GM21619 (cell line): ENCODE results near the gene SUMF2.
"Not testable (repeated sequence)": the region's sequence is repeated elsewhere in the genome, so short reads cannot be mapped to it uniquely, and the experiment has no call there.

Source experiments
- ATAC-seq: cut with Tn5 transposase; IDR thresholded peaks from one replicate; pipeline ENCODE4 v1.9.1; 2021; ENCODE audit not compliant: unreplicated experiment

SUMF2 gene

GRCh38 chr7:56062382-56062781, 1.7 kb upstream of the SUMF2 start:
- no peak for ATAC-seq

- no peak for ATAC-seq
Observed at GRCh38 chr7:56063500-56063881, 595 bp upstream of the SUMF2 start.

GRCh38 chr7:56066376-56066775, 2.3 kb downstream of the SUMF2 start:
- ATAC-seq = not testable (repeated sequence)

- peak; percentile 90 for ATAC-seq
Observed at GRCh38 chr7:56074371-56074791, 10.3 kb downstream of the SUMF2 start.

GRCh38 chr7:56077681-56078080, 13.6 kb downstream of the SUMF2 start:
- no peak for ATAC-seq

GRCh38 chr7:56078196-56078595, 14.1 kb downstream of the SUMF2 start:
- no peak for ATAC-seq

- no peak for ATAC-seq
Observed at GRCh38 chr7:56079450-56080185, 15.5 kb downstream of the SUMF2 start.

GRCh38 chr7:56080726-56081435, 16.8 kb downstream of the SUMF2 start:
- not testable (repeated sequence) for ATAC-seq

GRCh38 chr7:56081626-56082340, 17.7 kb downstream of the SUMF2 start:
- ATAC-seq = no peak

- ATAC-seq = no peak
Observed at GRCh38 chr7:56083150-56083785, 19.2 kb downstream of the SUMF2 start.

GRCh38 chr7:56086761-56087160, 22.7 kb downstream of the SUMF2 start:
- ATAC-seq = no peak

GRCh38 chr7:56087445-56087844, 23.4 kb downstream of the SUMF2 start:
- no peak for ATAC-seq

GRCh38 chr7:56091591-56091990, 27.5 kb downstream of the SUMF2 start:
- ATAC-seq = no peak

GRCh38 chr7:56092388-56092787, 28.3 kb downstream of the SUMF2 start:
- ATAC-seq = not testable (repeated sequence)

- no peak for ATAC-seq
Observed at GRCh38 chr7:56092789-56093531, 28.9 kb downstream of the SUMF2 start, which contains the start of gene PHKG1. Gene PHKG1 (minus strand): TSS chr7:56092952. CDS start chr7:56088941, 4,011 bp downstream.

GRCh38 chr7:56097700-56098099, 33.6 kb downstream of the SUMF2 start:
- ATAC-seq = no peak

- ATAC-seq = not testable (repeated sequence)
Observed at GRCh38 chr7:56098187-56099008, 34.3 kb downstream of the SUMF2 start.

- ATAC-seq = no peak
Observed at GRCh38 chr7:56099653-56100052, 35.6 kb downstream of the SUMF2 start.

GRCh38 chr7:56104138-56104537, 40.1 kb downstream of the SUMF2 start:
- not testable (repeated sequence) for ATAC-seq

GRCh38 chr7:56105508-56105907, 41.4 kb downstream of the SUMF2 start:
- no peak for ATAC-seq
